Measurements from ENCODE around the gene ANKRD9.
"Not testable (repeated sequence)": the region's sequence is repeated elsewhere in the genome, so short reads cannot be mapped to it uniquely, and the experiment has no call there.

Gene ANKRD9, protein sequence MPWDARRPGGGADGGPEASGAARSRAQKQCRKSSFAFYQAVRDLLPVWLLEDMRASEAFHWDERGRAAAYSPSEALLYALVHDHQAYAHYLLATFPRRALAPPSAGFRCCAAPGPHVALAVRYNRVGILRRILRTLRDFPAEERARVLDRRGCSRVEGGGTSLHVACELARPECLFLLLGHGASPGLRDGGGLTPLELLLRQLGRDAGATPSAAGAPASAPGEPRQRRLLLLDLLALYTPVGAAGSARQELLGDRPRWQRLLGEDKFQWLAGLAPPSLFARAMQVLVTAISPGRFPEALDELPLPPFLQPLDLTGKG

DNA sequence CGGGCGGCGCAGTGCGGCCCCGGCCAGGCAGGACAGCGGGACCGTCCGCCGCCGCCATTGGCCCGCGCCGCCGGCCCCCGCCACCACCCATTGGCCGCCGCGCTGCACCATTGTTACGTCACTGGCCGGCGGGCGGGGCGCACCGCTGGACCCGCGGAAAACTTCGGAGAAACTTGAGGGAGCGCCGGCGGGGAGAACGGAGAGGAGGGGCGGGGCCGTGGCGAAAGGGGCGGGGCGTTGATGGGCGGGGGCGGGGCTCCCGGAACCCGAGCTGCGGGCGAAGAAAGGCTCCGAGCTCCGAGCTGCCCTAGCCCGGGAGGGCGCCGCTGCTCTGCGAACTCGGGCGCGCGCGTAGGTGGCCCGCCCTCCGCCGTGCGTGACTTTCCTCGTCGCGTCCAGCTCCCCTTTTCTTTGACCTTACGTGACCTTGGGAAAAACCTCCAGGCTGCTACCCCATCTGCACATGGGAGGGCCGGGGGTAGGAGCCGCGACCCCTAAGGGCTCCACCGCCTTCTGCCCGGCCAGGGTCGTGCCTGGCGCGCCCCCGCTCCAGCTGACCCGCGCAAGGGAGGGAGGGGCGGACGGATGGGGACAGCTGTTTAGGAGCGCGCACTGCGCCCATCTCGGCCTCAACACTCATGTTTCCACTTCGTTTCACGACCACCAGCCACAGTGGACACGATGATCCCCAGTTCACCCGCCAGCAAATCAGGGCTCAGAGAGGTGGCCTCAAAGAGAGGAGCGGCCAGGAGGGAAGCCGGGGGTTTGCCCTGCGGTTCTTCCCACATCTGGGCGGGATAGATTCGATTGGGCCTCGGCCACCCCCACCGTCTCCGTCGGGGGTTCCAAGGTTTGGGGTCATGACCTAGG, at the start of gene ANKRD9:
TSS of gene ANKRD9 (minus strand) at position 31 of the 870 bp plus-strand sequence. CDS start 1,887 bp downstream, outside the sequence.
- H3K4me3 ChIP-seq (ENCODE audit: low read length) = peak within 1 kb of the TSS; percentile 84
- no peak within 1 kb of the TSS for H3K27ac ChIP-seq (ENCODE audit: low read length)
- peaks cover 13% of the 10 kb centered on the region for H3K36me3 ChIP-seq (ENCODE audit: insufficient read depth, low read depth, low read length)
- H3K9me3 ChIP-seq (ENCODE audit: insufficient read depth, low read depth, low read length) = no peaks in the 10 kb centered on the region
- peaks cover 5% of the 10 kb centered on the region for H3K4me1 ChIP-seq (ENCODE audit: insufficient read depth, low read length)
- no peaks in the 10 kb centered on the region for H3K27me3 ChIP-seq (ENCODE audit: insufficient read depth, low read length)
- H3K9ac ChIP-seq (ENCODE audit: low read depth, low read length) = peak within 1 kb of the TSS; percentile 70; the same call in 1 of the 2 replicates

DNA sequence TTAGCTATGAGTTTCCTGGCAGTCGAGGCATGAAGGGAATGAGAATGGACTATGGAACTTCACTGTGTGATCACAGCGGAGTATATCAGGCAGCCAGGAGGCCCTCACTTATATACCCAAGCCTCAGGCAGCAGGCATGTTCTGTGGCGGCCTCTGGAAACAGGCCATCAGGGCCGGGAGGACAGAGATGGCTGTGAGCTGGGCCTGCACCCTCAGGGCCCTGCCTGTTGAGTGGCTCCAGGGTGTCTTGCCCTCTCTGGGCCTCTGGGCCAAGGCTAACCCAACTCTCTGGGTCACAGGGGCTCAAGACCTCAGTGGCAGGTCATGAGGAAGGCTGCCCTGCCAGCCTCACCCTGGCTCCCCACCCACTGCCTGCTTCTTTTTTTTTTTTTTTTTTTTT, 49.0 kb upstream of the ANKRD9 start:
- Histone ChIP-seq H3K9ac (ENCODE audit: low read depth, low read length) (no peak overlapping the region), H3K36me3 (ENCODE audit: insufficient read depth, low read depth, low read length) (no peaks in the 10 kb centered on the region), H3K9me3 (ENCODE audit: insufficient read depth, low read depth, low read length) (no peaks in the 10 kb centered on the region), H3K27ac (ENCODE audit: low read length) (no peak overlapping the region), H3K4me1 (ENCODE audit: insufficient read depth, low read length) (no peaks in the 10 kb centered on the region), H3K4me3 (ENCODE audit: low read length) (no peak overlapping the region), H3K27me3 (ENCODE audit: insufficient read depth, low read length) (no peaks in the 10 kb centered on the region)

DNA sequence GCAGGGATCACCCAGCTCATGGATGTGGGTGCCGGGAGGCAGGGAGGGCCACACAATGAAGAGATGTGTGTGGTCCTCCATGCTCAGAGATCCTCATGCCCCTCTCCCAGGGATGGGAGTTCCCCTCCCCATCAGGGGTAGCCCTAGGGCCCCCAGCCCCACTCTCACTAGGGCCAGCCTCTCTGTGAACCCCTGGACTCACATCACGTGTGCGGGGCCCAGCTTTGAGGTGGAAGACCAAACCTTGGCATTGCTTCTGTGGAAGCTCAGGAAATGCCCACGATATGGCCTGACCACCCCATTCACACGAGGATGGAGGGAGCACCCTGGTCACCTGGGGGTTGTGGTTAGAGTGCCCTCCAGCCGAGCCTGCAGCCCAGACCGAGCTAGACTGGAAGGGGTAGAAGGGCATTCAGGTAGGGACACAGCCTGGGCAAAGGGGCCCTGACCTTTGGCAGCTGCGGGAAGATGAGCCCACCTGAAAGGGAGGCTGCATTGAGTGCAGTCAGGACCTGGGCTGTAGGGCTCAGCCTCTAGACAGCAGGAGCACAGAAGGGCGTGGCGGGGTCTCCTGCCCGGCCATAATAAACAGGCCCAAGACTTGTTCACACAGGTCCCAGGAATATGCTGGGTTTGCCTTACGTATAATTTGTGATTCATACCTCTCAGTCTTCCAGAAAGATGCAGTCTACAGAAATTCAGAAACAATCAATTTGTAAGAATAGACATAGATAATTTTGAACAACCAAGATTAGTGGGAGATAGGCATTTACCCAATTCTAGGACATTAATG, 48.1 kb upstream of the ANKRD9 start:
- H3K9ac ChIP-seq (ENCODE audit: low read depth, low read length) = no peak overlapping the region
- H3K4me3 ChIP-seq (ENCODE audit: low read length) = no peak overlapping the region
- H3K27me3 ChIP-seq (ENCODE audit: insufficient read depth, low read length) = no peaks in the 10 kb centered on the region
- H3K4me1 ChIP-seq (ENCODE audit: insufficient read depth, low read length) = no peaks in the 10 kb centered on the region
- no peaks in the 10 kb centered on the region for H3K9me3 ChIP-seq (ENCODE audit: insufficient read depth, low read depth, low read length)
- no peak overlapping the region for H3K27ac ChIP-seq (ENCODE audit: low read length)
- no peaks in the 10 kb centered on the region for H3K36me3 ChIP-seq (ENCODE audit: insufficient read depth, low read depth, low read length)

- Histone ChIP-seq H3K4me3 (ENCODE audit: low read length) (no peak overlapping the region), H3K27me3 (ENCODE audit: insufficient read depth, low read length) (no peaks in the 10 kb centered on the region), H3K4me1 (ENCODE audit: insufficient read depth, low read length) (no peaks in the 10 kb centered on the region), H3K9me3 (ENCODE audit: insufficient read depth, low read depth, low read length) (no peaks in the 10 kb centered on the region), H3K27ac (ENCODE audit: low read length) (no peak overlapping the region), H3K36me3 (ENCODE audit: insufficient read depth, low read depth, low read length) (no peaks in the 10 kb centered on the region), H3K9ac (ENCODE audit: low read depth, low read length) (no peak overlapping the region)
Observed at GRCh38 chr14:102556098-102556677, 46.6 kb upstream of the ANKRD9 start.

- Histone ChIP-seq H3K4me1 (ENCODE audit: insufficient read depth, low read length) (no peaks in the 10 kb centered on the region), H3K9me3 (ENCODE audit: insufficient read depth, low read depth, low read length) (no peaks in the 10 kb centered on the region), H3K4me3 (ENCODE audit: low read length) (peak overlapping the region; percentile 69), H3K9ac (ENCODE audit: low read depth, low read length) (peak overlapping the region; percentile 81), H3K27me3 (ENCODE audit: insufficient read depth, low read length) (no peaks in the 10 kb centered on the region), H3K36me3 (ENCODE audit: insufficient read depth, low read depth, low read length) (no peaks in the 10 kb centered on the region), H3K27ac (ENCODE audit: low read length) (no peak overlapping the region)
Observed at GRCh38 chr14:102554821-102555819, 45.5 kb upstream of the ANKRD9 start.

DNA sequence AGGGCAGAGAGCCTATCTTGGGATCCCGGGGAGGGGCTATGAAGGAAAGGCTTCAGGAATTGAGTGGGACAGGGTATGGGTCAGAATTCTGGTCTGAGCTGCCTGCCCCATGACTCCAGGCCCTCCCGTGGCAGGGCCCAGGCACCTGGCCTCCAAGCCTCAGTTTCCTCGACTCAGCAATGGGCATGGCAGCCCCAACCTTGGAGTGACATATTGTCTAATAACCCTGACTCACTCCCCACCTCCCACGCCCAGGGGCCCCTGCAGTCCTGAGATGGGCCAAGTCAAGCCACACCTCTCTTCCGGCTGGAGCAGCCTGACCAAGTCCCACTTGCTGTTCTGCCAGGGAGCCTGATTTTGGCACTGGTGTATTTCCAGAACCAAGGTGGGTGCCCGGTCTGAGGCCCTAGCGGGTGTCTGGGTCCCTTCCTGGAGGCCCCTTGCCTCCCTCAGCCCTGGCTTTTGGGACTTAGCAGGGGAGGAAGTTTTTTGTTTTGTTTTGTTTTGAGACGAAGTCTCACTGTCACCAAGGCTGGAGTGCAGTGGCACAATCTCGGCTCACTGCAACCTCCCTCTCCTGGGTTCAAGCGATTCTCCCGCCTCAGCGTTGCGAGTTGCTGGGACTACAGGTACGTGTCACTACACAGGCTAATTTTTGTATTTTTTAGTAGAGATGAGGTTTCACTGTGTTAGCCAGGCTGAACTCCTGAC, 42.6 kb upstream of the ANKRD9 start:
- Histone ChIP-seq H3K4me1 (ENCODE audit: insufficient read depth, low read length) (no peaks in the 10 kb centered on the region), H3K4me3 (ENCODE audit: low read length) (no peak overlapping the region), H3K27me3 (ENCODE audit: insufficient read depth, low read length) (no peaks in the 10 kb centered on the region), H3K9me3 (ENCODE audit: insufficient read depth, low read depth, low read length) (no peaks in the 10 kb centered on the region), H3K27ac (ENCODE audit: low read length) (no peak overlapping the region), H3K9ac (ENCODE audit: low read depth, low read length) (no peak overlapping the region), H3K36me3 (ENCODE audit: insufficient read depth, low read depth, low read length) (no peaks in the 10 kb centered on the region)

- H3K27me3 ChIP-seq (ENCODE audit: insufficient read depth, low read length); H3K27ac ChIP-seq (ENCODE audit: low read length); H3K9ac ChIP-seq (ENCODE audit: low read depth, low read length); H3K4me1 ChIP-seq (ENCODE audit: insufficient read depth, low read length); H3K36me3 ChIP-seq (ENCODE audit: insufficient read depth, low read depth, low read length); H3K9me3 ChIP-seq (ENCODE audit: insufficient read depth, low read depth, low read length); H3K4me3 ChIP-seq (ENCODE audit: low read length): not testable (repeated sequence)
Observed at GRCh38 chr14:102550927-102551401, 41.4 kb upstream of the ANKRD9 start.

DNA sequence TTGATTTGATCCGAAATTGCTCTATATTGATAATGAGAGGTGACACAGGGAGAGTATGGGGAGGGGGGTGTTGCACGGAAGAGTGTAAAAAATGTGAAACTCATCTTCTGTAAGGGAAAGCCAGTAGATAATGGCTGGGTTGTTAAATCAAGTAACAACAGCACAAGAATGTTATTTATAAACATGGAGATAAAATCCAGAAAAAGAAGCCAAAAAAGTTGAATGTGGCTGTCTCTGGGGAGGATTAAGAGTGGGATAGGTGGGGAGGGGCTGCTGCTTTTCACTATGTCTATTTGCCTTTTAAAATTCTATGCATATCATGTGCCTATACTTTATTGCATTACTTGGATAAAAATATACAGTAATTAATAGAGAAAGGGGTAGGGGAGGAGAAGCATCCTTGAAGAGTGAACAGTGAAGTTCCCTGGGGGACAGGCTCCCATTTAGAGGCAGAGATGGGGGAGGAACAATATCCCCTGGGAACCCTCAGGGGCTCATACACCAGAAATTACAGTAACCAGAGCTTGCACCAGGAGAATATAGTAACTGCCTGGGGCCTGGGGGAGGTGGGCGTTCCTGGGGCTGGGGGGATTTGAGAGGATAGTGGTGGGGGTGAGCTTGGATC, 39.2 kb upstream of the ANKRD9 start:
- Histone ChIP-seq H3K4me3 (ENCODE audit: low read length) (no peak overlapping the region), H3K36me3 (ENCODE audit: insufficient read depth, low read depth, low read length) (no peaks in the 10 kb centered on the region), H3K27me3 (ENCODE audit: insufficient read depth, low read length) (peaks cover 23% of the 10 kb centered on the region), H3K27ac (ENCODE audit: low read length) (no peak overlapping the region), H3K9ac (ENCODE audit: low read depth, low read length) (no peak overlapping the region), H3K9me3 (ENCODE audit: insufficient read depth, low read depth, low read length) (no peaks in the 10 kb centered on the region), H3K4me1 (ENCODE audit: insufficient read depth, low read length) (peaks cover 7% of the 10 kb centered on the region; the same call in 1 of the 2 replicates)

DNA sequence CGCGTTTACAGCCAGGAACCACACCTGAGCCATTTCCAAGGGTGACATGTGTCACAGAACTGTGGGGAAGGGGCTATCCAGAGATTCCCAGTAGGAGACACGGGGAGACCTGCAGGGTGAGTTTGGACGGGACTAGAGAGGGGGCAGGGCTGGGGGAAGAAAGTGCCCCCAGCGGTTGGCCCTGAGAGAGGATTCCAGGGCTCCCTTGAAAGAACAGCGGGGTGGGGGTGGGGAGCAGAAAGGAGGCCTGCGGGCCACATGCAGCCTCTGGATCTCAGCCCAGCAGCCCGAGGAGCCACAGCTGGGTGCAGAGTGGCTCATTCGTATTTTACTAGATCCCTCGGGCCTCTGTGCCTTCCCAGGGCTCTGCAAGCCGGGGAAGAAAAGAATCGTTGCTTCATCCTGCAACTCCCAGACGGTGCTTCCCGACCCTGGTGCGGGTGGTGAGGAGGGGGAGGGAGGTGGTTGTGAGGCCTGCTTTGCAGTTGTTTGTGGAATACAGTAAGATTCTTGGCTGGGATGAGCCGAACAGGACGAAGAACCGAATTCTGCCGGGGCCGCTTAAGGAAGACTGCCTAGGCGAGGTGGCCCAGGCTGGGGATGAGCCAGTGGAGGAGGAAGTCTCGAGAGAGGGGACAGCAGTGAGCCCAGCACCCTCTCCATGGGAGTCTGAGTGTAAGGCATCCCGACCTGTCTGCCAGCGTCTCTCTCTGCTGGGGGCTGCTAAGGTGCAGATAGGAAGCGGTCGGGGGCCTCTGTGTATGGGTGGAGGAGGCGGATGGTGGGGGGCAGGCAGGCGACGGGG, 36.1 kb upstream of the ANKRD9 start:
- Histone ChIP-seq H3K36me3 (ENCODE audit: insufficient read depth, low read depth, low read length) (no peaks in the 10 kb centered on the region), H3K27me3 (ENCODE audit: insufficient read depth, low read length) (peaks cover 23% of the 10 kb centered on the region), H3K9ac (ENCODE audit: low read depth, low read length) (peak overlapping the region; percentile 75), H3K27ac (ENCODE audit: low read length) (peak overlapping the region; percentile 11), H3K4me1 (ENCODE audit: insufficient read depth, low read length) (peaks cover 7% of the 10 kb centered on the region; the same call in 1 of the 2 replicates), H3K9me3 (ENCODE audit: insufficient read depth, low read depth, low read length) (no peaks in the 10 kb centered on the region), H3K4me3 (ENCODE audit: low read length) (peak overlapping the region; percentile 61; the same call in 1 of the 2 replicates)
